GM20000 (cell line): ENCODE measurements around the gene NDOR1.

ENCODE experiments used
- DNase-seq: peaks from one replicate; pipeline ENCODE4 v3.0.0; 2012; ENCODE audit warnings: low spot score
- TF ChIP-seq, protein P1 (sequence below): IDR thresholded peaks from 2 replicates; pipeline ENCODE4 v1.5.1; 2012; ENCODE audit warnings: mild to moderate bottlenecking, control low read depth; ENCODE audit errors: extremely low read depth, missing control alignments

The NDOR1 gene

DNA sequence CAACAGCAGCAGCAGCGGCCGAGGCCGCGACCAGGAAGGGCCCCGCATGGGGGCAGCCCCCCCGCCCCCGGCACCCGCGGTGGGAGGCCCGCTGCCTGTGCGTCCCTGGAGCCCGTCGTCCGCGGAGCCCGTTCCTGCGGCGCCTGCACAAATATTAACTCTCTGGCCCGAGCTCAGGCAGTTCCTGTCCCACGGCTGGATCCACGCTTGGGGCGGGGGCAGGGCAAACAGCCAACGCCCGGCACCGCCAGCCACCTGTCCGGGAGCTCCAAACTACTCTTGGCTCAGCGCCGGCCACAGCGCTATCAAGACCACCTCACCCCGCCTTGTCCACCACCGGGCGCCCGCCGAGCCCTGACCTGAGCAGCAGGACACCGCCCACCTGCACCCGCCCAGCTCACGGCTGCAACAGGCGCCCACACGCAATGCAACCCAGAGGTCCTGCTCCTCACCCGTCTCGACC is 35.6 kb upstream of the NDOR1 start, which contains the start of gene LRRC26:
Gene LRRC26 (minus strand): TSS at position 156 of the 463 bp plus-strand sequence. CDS start 108 bp downstream, at position 48.
- no peak for DNase-seq
- TF ChIP-seq, protein P1, sequence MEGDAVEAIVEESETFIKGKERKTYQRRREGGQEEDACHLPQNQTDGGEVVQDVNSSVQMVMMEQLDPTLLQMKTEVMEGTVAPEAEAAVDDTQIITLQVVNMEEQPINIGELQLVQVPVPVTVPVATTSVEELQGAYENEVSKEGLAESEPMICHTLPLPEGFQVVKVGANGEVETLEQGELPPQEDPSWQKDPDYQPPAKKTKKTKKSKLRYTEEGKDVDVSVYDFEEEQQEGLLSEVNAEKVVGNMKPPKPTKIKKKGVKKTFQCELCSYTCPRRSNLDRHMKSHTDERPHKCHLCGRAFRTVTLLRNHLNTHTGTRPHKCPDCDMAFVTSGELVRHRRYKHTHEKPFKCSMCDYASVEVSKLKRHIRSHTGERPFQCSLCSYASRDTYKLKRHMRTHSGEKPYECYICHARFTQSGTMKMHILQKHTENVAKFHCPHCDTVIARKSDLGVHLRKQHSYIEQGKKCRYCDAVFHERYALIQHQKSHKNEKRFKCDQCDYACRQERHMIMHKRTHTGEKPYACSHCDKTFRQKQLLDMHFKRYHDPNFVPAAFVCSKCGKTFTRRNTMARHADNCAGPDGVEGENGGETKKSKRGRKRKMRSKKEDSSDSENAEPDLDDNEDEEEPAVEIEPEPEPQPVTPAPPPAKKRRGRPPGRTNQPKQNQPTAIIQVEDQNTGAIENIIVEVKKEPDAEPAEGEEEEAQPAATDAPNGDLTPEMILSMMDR = no peak

DNA sequence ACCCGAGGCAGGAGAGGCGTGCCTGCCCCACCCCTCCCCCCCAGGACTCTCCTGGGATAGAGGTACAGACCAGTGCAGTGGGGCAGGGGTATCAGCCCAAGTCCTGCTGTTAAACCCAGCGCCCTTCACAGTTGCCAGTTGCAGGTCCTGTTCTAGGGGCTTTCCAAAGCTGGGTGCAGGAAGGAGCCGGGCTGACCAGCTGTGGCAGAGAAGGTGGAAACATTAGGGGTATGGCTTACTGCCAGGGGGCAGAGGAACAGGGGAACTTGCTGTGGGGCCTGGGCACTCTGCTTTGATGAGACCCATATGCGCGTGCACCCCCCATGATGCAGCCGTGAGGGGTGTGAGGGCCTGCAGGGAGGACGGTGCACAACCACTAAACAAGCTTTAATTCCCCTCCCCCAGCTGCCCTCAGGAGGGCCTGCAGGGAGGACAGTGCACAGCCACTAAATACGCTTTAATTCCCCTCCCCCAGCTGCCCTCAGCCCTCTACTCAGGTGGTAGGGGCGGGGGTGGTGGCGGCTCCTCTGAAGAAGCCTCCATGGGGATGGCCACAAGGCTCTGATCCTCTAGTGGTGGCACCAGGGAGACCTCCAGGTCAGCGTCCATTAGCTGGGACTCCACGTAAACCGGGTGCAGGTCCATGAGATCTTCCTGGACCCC is 34.9 kb upstream of the NDOR1 start:
- DNase-seq = peak; percentile 45
- TF ChIP-seq, protein P1 = no peak

DNA sequence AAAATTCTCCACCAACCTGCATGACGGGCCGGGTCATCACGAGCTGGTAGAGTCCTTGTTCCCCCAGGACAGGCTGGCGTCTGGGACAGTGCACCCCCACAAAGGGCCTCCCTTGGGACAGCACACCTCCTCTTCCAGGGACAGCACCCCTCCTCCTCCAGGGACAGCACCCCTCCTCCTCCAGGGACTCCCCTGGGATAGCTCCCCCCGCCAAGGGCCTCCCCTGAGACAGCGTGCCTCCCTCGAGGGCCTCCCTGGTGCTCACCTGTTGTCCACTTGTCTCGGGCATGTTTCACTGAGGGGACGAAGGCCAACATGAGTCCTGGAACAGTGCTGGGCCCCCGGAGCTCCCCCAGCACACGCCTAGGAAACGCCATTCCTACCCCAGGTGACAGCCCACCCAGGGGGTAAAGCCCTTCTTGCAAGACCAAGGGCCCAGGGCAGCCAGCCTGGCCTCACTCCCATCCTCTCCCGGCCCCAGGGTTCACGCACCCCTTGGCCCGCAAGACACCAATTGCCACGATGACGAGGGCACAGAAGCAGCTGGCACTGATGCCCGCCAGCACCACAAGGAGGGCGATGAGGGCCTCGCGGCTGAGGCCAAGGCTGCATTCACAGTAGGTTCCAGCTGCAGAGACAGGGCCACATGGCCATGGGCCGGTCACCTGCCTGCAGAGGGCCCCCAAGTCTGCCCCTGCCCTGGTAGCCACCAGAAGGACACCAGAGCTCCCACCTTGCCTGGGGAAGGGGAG is 34.2 kb upstream of the NDOR1 start:
- TF ChIP-seq, protein P1 = no peak
- peak; percentile 34 for DNase-seq

DNA sequence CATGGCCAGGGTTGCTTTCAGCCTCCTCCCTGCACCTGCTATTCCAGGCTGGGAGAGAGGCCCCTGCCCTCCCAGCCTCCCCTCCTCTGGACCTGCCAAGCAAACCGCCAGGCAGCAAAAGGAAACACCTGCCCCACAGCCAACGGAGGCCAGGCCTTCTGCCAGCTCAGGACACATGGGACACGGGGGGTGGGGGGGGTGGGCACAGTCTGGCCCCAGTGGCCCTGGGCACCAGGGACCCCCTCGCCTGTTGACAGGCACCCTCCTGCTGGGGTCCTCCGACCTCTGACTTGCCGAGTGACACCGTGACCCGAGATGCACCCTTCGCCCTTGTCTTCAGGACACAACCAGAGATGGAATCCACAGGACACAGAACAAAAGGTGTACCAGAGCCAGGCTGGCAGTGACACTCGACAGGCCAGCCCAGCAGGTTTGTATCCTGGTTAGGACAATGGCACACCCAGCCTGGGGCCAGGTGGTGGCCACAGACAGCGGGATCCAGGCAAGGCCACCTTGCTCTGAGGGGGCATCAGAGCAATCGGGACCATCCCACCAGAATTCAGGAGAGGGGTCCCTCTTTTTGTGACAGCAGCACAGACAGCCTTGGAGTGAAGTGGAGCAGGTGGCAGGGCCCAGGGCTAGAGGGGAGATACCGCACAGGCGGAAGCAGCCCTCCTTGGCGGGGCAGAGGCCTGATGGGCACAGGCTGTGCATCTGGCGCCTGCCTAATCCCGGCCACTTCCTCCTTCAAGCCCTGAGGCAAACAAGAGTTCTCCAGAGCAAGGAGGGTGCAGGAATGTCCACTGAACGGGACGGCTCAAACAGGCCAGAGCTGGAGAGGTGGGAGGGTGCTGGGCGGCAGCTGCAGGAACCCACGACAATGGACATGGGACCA is 32.4 kb upstream of the NDOR1 start:
- TF ChIP-seq, protein P1 = no peak
- DNase-seq = peak; percentile 37

DNA sequence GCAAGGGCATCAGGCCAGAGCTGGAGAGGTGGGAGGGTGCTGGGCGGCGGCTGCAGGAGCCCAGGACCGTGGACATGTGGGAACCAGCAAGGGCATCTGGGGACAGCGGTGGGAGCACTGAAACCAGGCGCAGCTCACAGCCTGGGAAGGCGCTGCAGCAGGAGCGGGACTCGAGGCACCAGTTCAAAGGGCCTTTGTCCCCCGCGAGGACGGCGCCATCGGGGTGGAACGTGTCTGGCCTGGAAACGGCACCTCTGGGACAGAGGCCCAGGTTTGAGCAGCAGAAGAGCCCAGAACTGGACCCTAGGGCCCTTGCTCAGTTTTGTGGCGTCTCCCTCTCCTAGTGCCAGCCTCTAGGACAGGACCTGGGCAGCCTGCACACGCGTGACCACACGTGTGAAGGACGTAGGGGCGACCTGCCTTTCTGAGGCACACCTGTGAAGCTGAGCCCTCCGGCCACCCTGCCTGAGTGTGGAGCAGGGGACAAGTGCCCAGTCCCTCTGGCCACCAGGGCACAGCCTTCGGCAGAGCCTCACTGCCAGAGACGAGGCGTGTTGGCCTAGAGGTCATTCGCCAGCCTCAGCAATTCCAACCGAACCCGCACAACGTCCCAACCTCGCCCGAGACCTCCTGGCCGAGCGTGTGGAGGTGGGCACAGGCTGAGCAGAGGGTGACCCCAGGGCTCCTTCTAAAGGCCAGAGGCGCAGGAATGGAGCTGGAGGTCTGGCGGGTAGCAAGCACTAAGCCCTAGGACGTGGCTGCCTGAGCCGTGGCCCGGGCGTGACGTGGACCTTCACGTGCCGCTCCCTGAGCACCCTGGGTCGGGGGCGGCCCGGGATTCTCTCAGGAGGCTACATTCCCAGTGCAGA is 31.5 kb upstream of the NDOR1 start:
- DNase-seq = no peak

DNA sequence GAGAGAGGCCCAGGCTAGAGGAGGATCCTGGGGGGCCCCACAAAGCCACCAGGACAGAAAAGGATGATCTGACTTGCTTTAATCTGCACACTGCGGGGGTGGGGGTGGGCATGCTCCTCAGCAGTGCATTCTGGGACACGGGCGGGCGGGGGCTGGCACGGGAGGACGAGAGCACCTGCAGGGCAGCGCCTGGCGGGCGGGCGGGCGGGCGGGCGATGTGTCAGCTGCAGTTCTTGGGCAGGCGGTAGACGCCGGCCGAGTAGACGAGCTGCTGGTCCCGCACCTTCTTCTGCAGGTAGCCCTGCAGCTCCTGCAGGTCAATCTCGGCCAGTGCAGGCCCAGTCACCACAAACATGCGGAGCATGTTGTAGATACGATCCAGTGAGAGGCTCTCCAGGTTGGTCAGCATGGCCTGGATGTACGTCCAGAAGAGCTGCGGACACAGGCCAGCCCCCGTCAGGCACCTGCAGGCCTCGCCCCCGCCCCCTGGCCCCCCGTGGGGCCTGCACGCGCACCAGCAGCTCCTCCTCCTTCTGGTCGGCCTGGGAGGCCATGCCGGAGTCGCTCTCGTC is 30.7 kb upstream of the NDOR1 start:
- TF ChIP-seq, protein P1 = no peak
- DNase-seq = peak; percentile 50

More for the DNA sequence above, 31.5 kb upstream of the NDOR1 start:
- TF ChIP-seq, protein P1 = no peak
